Body of pancreas (tissue), 4 donors: Measurements from ENCODE around the gene FLOT2.

Source experiments
- POLR2A ChIP-seq, 3 donors: fragments of 450-650 bp; IDR thresholded peaks; one replicate each; pipeline ENCODE4 v1.6.1; 2016; ENCODE audit warnings: antibody characterized with exemption in 3 of 3, mild to moderate bottlenecking in 2 of 3
- TF ChIP-seq, protein P1 (sequence below), 7 experiments: fragments of 450-650 bp in 4 of 7; fragments of 200-600 bp in 3 of 7; sonication (generic) in 3 of 7; IDR thresholded peaks; one replicate each; pipeline ENCODE4 v1.5.1; 2016 to 2019; ENCODE audit warnings: antibody characterized with exemption in 7 of 7

GRCh38 chr17:28885951-28886350, 11.6 kb downstream of the FLOT2 start:
- TF ChIP-seq, protein P1, sequence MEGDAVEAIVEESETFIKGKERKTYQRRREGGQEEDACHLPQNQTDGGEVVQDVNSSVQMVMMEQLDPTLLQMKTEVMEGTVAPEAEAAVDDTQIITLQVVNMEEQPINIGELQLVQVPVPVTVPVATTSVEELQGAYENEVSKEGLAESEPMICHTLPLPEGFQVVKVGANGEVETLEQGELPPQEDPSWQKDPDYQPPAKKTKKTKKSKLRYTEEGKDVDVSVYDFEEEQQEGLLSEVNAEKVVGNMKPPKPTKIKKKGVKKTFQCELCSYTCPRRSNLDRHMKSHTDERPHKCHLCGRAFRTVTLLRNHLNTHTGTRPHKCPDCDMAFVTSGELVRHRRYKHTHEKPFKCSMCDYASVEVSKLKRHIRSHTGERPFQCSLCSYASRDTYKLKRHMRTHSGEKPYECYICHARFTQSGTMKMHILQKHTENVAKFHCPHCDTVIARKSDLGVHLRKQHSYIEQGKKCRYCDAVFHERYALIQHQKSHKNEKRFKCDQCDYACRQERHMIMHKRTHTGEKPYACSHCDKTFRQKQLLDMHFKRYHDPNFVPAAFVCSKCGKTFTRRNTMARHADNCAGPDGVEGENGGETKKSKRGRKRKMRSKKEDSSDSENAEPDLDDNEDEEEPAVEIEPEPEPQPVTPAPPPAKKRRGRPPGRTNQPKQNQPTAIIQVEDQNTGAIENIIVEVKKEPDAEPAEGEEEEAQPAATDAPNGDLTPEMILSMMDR (IDR thresholded peaks at IDR 0.05): no peak
- no peak for TF ChIP-seq POLR2A (IDR thresholded peaks at IDR 0.05)
